IMR-90 (cell line): ENCODE results near the gene ASS1. TPM values are rescaled to one million over a fixed set of nuclear protein-coding genes. Genes with fewer than 3 reads are reported as not detected.

ENCODE experiments used
- ATAC-seq: fragments of 200-7000 bp; cut with Tn5 transposase; 2 replicates; pipeline ENCODE4 v1.9.1; 2020; ENCODE audit warnings: low read depth, mild to moderate bottlenecking, moderate library complexity
- BruUV-seq: library from RNA; stranded (reverse); fragments of 400-500 nt; replicated peaks from 2 replicates; lab custom pipeline; 2021; lab: Mats Ljungman, UMichigan
- CTCF ChIA-PET: fragments of 300-600 bp; formaldehyde crosslinking; extraction: SDS; loops from one replicate; lab custom pipeline; 2021; ENCODE audit warnings: antibody characterized with exemption; lab: Yijun Ruan, JAX
- POLR2A ChIA-PET: fragments of 300-600 bp; sonication (Branson Sonifier 250); formaldehyde crosslinking; loops from one replicate; lab custom pipeline; 2022; ENCODE audit warnings: antibody characterized with exemption; ENCODE audit not compliant: unreplicated experiment; lab: Charles Lee
- DNase-seq: peaks from one replicate; pipeline ENCODE4 v3.0.0; 2013
- H2AFZ ChIP-seq: replicated peaks from 2 replicates; pipeline ENCODE3; 2013; ENCODE audit warnings: low read length, mild to moderate bottlenecking; ENCODE audit not compliant: poor library complexity
- H2AK5ac ChIP-seq: 2 replicates; pipeline ENCODE4 v1.6.1; 2013; ENCODE audit warnings: low read depth, low read length, inconsistent platforms
- H2AK9ac ChIP-seq: replicated peaks from 2 replicates; pipeline ENCODE3; 2013; ENCODE audit warnings: mild to moderate bottlenecking, low read depth, low read length, moderate library complexity; ENCODE audit not compliant: poor library complexity
- H2BK120ac ChIP-seq: 2 replicates; pipeline ENCODE4 v1.6.1; 2013; ENCODE audit warnings: low read depth, low read length, inconsistent platforms
- H2BK15ac ChIP-seq: 3 replicates; pipeline ENCODE4 v1.6.1; 2013; ENCODE audit warnings: low read depth, low read length, inconsistent platforms
- H2BK20ac ChIP-seq: 2 replicates; pipeline ENCODE4 v1.6.1; 2013; ENCODE audit warnings: low read depth, mild to moderate bottlenecking, inconsistent platforms, low read length, moderate library complexity
- H2BK5ac ChIP-seq: 2 replicates; pipeline ENCODE4 v1.6.1; 2013; ENCODE audit warnings: mild to moderate bottlenecking, low read depth, low read length, inconsistent platforms; ENCODE audit not compliant: poor library complexity, severe bottlenecking
- H3K14ac ChIP-seq: replicated peaks from 2 replicates; pipeline ENCODE4 v1.6.1; 2013; ENCODE audit warnings: low read depth, low read length, inconsistent platforms
- H3K18ac ChIP-seq: 2 replicates; pipeline ENCODE4 v1.6.1; 2013; ENCODE audit warnings: low read depth, low read length, control low read depth
- H3K23ac ChIP-seq: 2 replicates; pipeline ENCODE4 v1.6.1; 2013; ENCODE audit warnings: low read depth, low read length, inconsistent platforms
- H3K27ac ChIP-seq: 2 replicates; pipeline ENCODE4 v1.5.1; 2013; ENCODE audit warnings: mild to moderate bottlenecking, control low read depth, low read length; ENCODE audit not compliant: insufficient read depth
- H3K27me3 ChIP-seq: 2 replicates; pipeline ENCODE4 v1.6.1; 2013; ENCODE audit warnings: low read length; ENCODE audit not compliant: control insufficient read depth, insufficient read depth
- H3K36me3 ChIP-seq: 2 replicates; pipeline ENCODE4 v1.6.1; 2013; ENCODE audit warnings: low read length, mixed read lengths; ENCODE audit not compliant: control insufficient read depth, insufficient read depth
- H3K4ac ChIP-seq: 2 replicates; pipeline ENCODE4 v1.6.1; 2013; ENCODE audit warnings: low read depth, low read length, inconsistent platforms
- H3K4me1 ChIP-seq: 2 replicates; pipeline ENCODE4 v1.6.1; 2013; ENCODE audit warnings: low read length, mixed read lengths; ENCODE audit not compliant: control insufficient read depth, insufficient read depth
- H3K4me2 ChIP-seq: 2 replicates; pipeline ENCODE4 v1.6.1; 2013; ENCODE audit warnings: low read depth, mild to moderate bottlenecking, control low read depth, low read length, moderate library complexity
- H3K4me3 ChIP-seq: 2 replicates; pipeline ENCODE4 v1.5.1; 2013; ENCODE audit warnings: low read depth, mild to moderate bottlenecking, control low read depth, low read length, moderate library complexity; ENCODE audit not compliant: insufficient read depth
- H3K56ac ChIP-seq: 2 replicates; pipeline ENCODE4 v1.6.1; 2013; ENCODE audit warnings: low read length, inconsistent platforms; ENCODE audit not compliant: insufficient read depth; ENCODE audit errors: extremely low read depth
- H3K79me1 ChIP-seq, 2 experiments: 2 replicates each; pipeline ENCODE4 v1.6.1; 2013; ENCODE audit warnings: low read length in 2 of 2, inconsistent platforms in 1 of 2, low read depth in 1 of 2
- H3K9ac ChIP-seq: 2 replicates; pipeline ENCODE4 v1.6.1; 2013; ENCODE audit warnings: low read depth, low read length, control low read depth
- H3K9me1 ChIP-seq: 2 replicates; pipeline ENCODE4 v1.6.1; 2013; ENCODE audit warnings: low read length, inconsistent platforms; ENCODE audit not compliant: insufficient read depth
- H3K9me3 ChIP-seq: 2 replicates; pipeline ENCODE4 v1.6.1; 2013; ENCODE audit warnings: low read length; ENCODE audit not compliant: control insufficient read depth, insufficient read depth
- H4K20me1 ChIP-seq: 2 replicates; pipeline ENCODE4 v1.6.1; 2013; ENCODE audit warnings: low read length, inconsistent platforms; ENCODE audit not compliant: insufficient read depth
- H4K5ac ChIP-seq: 2 replicates; pipeline ENCODE4 v1.6.1; 2013; ENCODE audit warnings: mild to moderate bottlenecking, low read depth, low read length, control low read depth
- H4K8ac ChIP-seq, 2 experiments: 2 replicates each; pipeline ENCODE4 v1.6.1; 2013; ENCODE audit warnings: low read depth in 2 of 2, low read length in 2 of 2, control low read depth in 1 of 2, inconsistent platforms in 1 of 2
- H4K91ac ChIP-seq: 2 replicates; pipeline ENCODE4 v1.6.1; 2013; ENCODE audit warnings: low read depth, low read length, inconsistent platforms; ENCODE audit not compliant: insufficient read depth
- BHLHE40 ChIP-seq: fragments of 150-350 bp; IDR thresholded peaks from 2 replicates; pipeline ENCODE4 v1.6.1; 2016; ENCODE audit warnings: mild to moderate bottlenecking, low read depth, low read length
- CHD1 ChIP-seq: IDR thresholded peaks from 2 replicates; pipeline ENCODE4 v1.6.1; 2012; ENCODE audit warnings: low read depth, low read length, improper control_type of control experiment
- FOS ChIP-seq: fragments of 150-350 bp; IDR thresholded peaks from 2 replicates; pipeline ENCODE4 v1.6.1; 2016; ENCODE audit warnings: low read depth, low read length
- MXI1 ChIP-seq: IDR thresholded peaks from 2 replicates; pipeline ENCODE4 v1.6.1; 2012; ENCODE audit warnings: low read depth, mild to moderate bottlenecking, low read length, moderate library complexity, borderline replicate concordance
- POLR2A ChIP-seq: IDR thresholded peaks from 2 replicates; pipeline ENCODE4 v1.6.1; 2012; ENCODE audit warnings: mild to moderate bottlenecking, low read depth, low read length
- RAD21 ChIP-seq: IDR thresholded peaks from 2 replicates; pipeline ENCODE4 v1.6.1; 2012; ENCODE audit warnings: low read length, improper control_type of control experiment
- RCOR1 ChIP-seq: IDR thresholded peaks from 2 replicates; pipeline ENCODE4 v1.6.1; 2012; ENCODE audit warnings: mild to moderate bottlenecking, low read length, improper control_type of control experiment; ENCODE audit not compliant: insufficient replicate concordance
- SMC3 ChIP-seq: fragments of 150-350 bp; IDR thresholded peaks from 2 replicates; pipeline ENCODE4 v1.6.1; 2016; ENCODE audit warnings: low read depth, mild to moderate bottlenecking, antibody characterized with exemption, low read length, moderate library complexity
- WGBS, 2 experiments: methylation state at CpG; one replicate each; pipeline versions ENCODE4 v1.1.5 to v1.1.7; 2013; ENCODE audit warnings: missing lambda C conversion rate in 2 of 2; ENCODE audit not compliant: insufficient read length in 1 of 2; ENCODE audit errors: extremely low coverage in 2 of 2; 5-methylcytosine and 5-hydroxymethylcytosine counted together
- dilution Hi-C: fragments of 300-500 bp; cut with HindIII; formaldehyde crosslinking; loops from one replicate; pipeline ENCODE4 v1.14.3; 2018; ENCODE audit warnings: low sequenced_read_pairs; ENCODE audit not compliant: unreplicated experiment
- in situ Hi-C: fragments of 300-500 bp; cut with MboI; formaldehyde crosslinking; loops from 3 replicates; pipeline ENCODE4 v1.14.3; 2019; ENCODE audit warnings: low sequenced_read_pairs, inconsistent platforms, mixed read lengths
- intact Hi-C: fragments of 100-400 bp; cut with micrococcal nuclease; formaldehyde crosslinking; loops from 2 replicates; pipeline ENCODE4 v1.10.0; 2022
- polyA plus RNA-seq, 3 experiments: library from polyadenylated mRNA; depleted of rRNA; stranded (reverse); fragments of >200 nt; gene quantifications; 2 replicates each; pipeline ENCODE4 v1.2.3, GENCODE V29; 2012; ENCODE audit warnings: low replicate concordance in 1 of 3
- total RNA-seq: library from RNA; depleted of rRNA; stranded (reverse); fragments of >200 nt; gene quantifications from 2 replicates; pipeline ENCODE4 v1.2.3, GENCODE V29; 2012
- TF ChIP-seq, protein P1 (sequence below): conservative IDR thresholded peaks from 2 replicates; pipeline ENCODE4 v1.5.1; 2012; ENCODE audit warnings: mild to moderate bottlenecking, low read depth, low read length, improper control_type of control experiment
- TF ChIP-seq, protein P2 (sequence below): fragments of 150-350 bp; IDR thresholded peaks from 2 replicates; pipeline ENCODE4 v1.6.1; 2016; ENCODE audit warnings: low read depth, mild to moderate bottlenecking, low read length, moderate library complexity, borderline replicate concordance

The ASS1 gene
- total and polyA plus RNA-seq, 2 of the 4 experiments (the other 2 are of a cell fraction): 39.6 to 41.9 TPM

DNA sequence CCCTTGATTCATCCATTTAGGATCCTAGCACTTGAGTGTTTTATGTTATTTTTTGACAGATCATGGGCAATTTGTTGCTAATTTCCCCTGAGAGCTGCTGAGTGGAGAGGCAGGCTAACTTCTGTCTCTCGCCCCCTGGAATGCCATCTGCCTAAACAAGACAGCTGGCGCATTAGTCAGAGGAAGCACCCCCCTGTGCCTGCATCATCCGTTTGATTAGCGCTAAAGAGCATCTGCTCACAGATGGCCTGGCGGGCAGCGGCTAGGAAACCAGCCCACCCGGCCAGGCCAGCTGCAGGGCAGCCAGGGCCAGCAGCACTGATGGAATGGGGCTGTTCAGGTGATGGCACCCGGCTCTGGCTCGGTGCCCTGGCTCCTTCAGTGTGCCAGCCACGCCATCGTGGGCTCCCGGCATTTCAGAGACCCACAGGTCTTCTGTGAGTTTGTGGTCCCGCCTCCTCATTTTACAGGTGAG is 22.9 kb upstream of the ASS1 start (continued):
- peak; percentile 95 for TF ChIP-seq RCOR1
- no peak for TF ChIP-seq MXI1
- TF ChIP-seq BHLHE40: peak; percentile 54
- TF ChIP-seq CHD1: no peak

DNA sequence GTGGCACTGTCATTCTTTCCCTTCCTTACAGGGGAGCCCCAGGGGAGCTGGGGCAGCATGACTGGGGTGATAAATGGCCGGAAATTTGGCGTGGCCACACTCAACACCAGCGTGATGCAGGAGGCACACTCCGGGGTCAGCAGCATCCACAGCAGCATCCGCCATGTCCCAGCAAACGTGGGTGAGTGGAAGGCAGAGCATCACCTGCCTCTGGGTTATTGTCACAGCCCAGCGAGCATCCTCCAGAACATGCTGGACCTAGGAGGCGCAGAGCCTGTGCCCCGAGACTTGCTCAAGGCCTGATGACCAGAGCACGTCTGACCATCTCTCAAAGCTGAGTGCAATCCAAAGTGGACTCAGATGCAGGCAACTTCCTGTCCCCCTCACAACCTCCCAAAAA is 22.2 kb upstream of the ASS1 start:
- Histone ChIP-seq H3K4me2 (no peak overlapping the region), H3K23ac (no peak overlapping the region), H2BK15ac (no peak overlapping the region), H4K20me1 (no peaks in the 10 kb centered on the region), H3K4ac (no peak overlapping the region), H2AK5ac (peak overlapping the region; percentile 63), H2AFZ (peak overlapping the region; percentile 27), H3K36me3 (no peaks in the 10 kb centered on the region), H3K14ac (no peak overlapping the region), H3K9me3 (no peaks in the 10 kb centered on the region), H3K79me1 (no peaks in the 10 kb centered on the region), H3K9me1 (no peaks in the 10 kb centered on the region), H3K27ac (no peak overlapping the region), H2AK9ac (peak overlapping the region; percentile 35), H2BK5ac (peak overlapping the region; percentile 17), H3K9ac (no peak overlapping the region), H4K5ac (no peak overlapping the region), H4K91ac (no peak overlapping the region; the same call in 1 of the 2 replicates), H3K56ac (no peak overlapping the region), H3K4me3 (no peak overlapping the region), H4K8ac (no peak overlapping the region), H2BK120ac (no peak overlapping the region), H2BK20ac (no peak overlapping the region), H3K4me1 (peaks cover 15% of the 10 kb centered on the region), H3K18ac (peak overlapping the region; percentile 2; the same call in 1 of the 2 replicates), H3K27me3 (peaks cover 7% of the 10 kb centered on the region)
- no peak for TF ChIP-seq MXI1
- TF ChIP-seq BHLHE40: no peak
- TF ChIP-seq FOS: no peak
- no peak for TF ChIP-seq SMC3
- TF ChIP-seq, protein P1, sequence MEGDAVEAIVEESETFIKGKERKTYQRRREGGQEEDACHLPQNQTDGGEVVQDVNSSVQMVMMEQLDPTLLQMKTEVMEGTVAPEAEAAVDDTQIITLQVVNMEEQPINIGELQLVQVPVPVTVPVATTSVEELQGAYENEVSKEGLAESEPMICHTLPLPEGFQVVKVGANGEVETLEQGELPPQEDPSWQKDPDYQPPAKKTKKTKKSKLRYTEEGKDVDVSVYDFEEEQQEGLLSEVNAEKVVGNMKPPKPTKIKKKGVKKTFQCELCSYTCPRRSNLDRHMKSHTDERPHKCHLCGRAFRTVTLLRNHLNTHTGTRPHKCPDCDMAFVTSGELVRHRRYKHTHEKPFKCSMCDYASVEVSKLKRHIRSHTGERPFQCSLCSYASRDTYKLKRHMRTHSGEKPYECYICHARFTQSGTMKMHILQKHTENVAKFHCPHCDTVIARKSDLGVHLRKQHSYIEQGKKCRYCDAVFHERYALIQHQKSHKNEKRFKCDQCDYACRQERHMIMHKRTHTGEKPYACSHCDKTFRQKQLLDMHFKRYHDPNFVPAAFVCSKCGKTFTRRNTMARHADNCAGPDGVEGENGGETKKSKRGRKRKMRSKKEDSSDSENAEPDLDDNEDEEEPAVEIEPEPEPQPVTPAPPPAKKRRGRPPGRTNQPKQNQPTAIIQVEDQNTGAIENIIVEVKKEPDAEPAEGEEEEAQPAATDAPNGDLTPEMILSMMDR: no peak
- TF ChIP-seq POLR2A: no peak
- TF ChIP-seq RCOR1: no peak
- TF ChIP-seq, protein P2, sequence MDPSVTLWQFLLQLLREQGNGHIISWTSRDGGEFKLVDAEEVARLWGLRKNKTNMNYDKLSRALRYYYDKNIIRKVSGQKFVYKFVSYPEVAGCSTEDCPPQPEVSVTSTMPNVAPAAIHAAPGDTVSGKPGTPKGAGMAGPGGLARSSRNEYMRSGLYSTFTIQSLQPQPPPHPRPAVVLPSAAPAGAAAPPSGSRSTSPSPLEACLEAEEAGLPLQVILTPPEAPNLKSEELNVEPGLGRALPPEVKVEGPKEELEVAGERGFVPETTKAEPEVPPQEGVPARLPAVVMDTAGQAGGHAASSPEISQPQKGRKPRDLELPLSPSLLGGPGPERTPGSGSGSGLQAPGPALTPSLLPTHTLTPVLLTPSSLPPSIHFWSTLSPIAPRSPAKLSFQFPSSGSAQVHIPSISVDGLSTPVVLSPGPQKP: no peak
- TF ChIP-seq RAD21: no peak
- CTCF ChIA-PET: no interaction called here
- DNase-seq (no peak), ATAC-seq (no peak)
- in situ Hi-C loops (no loop called here), dilution Hi-C loops (no loop called here), intact Hi-C loops (no loop called here)
- BruUV-seq: no TSS peak
- WGBS, 2 experiments: 80% methylated on average over 2 of the region's 10 CpGs; no CpG with 5 or more reads in 1 of the 2 experiments
- POLR2A ChIA-PET: no interaction called here
